Measurements from ENCODE around the gene SLC25A51. TPM values are rescaled to one million over a fixed set of nuclear protein-coding genes. Genes with fewer than 3 reads are reported as not detected.

The SLC25A51 gene
- total and polyA plus RNA-seq, 2 experiments from 2014 or later = 5.3 to 22.0 TPM

- Histone ChIP-seq H3K27me3 (ENCODE audit: insufficient read depth) (no peaks in the 10 kb centered on the region), H3K36me3 (ENCODE audit: insufficient read depth) (no peaks in the 10 kb centered on the region), H2AFZ (no peak overlapping the region), H4K20me1 (replicated peaks; ENCODE audit: insufficient read depth) (no peaks in the 10 kb centered on the region), H3K27ac (ENCODE audit: low read depth) (no peak overlapping the region), H3K4me1 (ENCODE audit: insufficient read depth) (peaks cover 6% of the 10 kb centered on the region; the same call in 1 of the 2 replicates), H3K79me2 (replicated peaks; ENCODE audit: insufficient read depth) (no peaks in the 10 kb centered on the region), H3K9me2 (ENCODE audit: insufficient read depth) (no peaks in the 10 kb centered on the region), H3K4me3 (no peak overlapping the region), H3K4me2 (no peak overlapping the region), H3F3A (replicated peaks; ENCODE audit: low read depth) (no peaks in the 10 kb centered on the region)
- H3K36me3 Mint-ChIP-seq (ENCODE audit: low read depth) = no peaks in the 10 kb centered on the region
- peaks cover 51% of the 10 kb centered on the region for H3K4me1 Mint-ChIP-seq
- ATAC-seq (no peak), DNase-seq (ENCODE audit: low spot score) (no peak)
- no peak for TF ChIP-seq EZH2phosphoT487 (IDR thresholded peaks at IDR 0.05; ENCODE audit: unreplicated experiment)
- no peak for TF ChIP-seq CREB1 (CRISPR knock-in tag; IDR thresholded peaks at IDR 0.05; ENCODE audit: low read depth)
- no peak for TF ChIP-seq ZNF114 (CRISPR knock-in tag; IDR thresholded peaks at IDR 0.05)
- no peak for TF ChIP-seq POLR2AphosphoS5 (IDR thresholded peaks at IDR 0.05; ENCODE audit: low read depth)
- H3K9me3 Mint-ChIP-seq = no peaks in the 10 kb centered on the region
- peaks cover 11% of the 10 kb centered on the region for H3K27me3 Mint-ChIP-seq (ENCODE audit: insufficient read depth, low read depth, poor library complexity)
- H3K4me3 Mint-ChIP-seq = no peak overlapping the region
- no peak overlapping the region for H3K27ac Mint-ChIP-seq
Measured at GRCh38 chr9:37925006-37925405, 21.1 kb upstream of the SLC25A51 start.

GRCh38 chr9:37924538-37924937 is 20.6 kb upstream of the SLC25A51 start:
- Histone ChIP-seq H3K27ac (ENCODE audit: low read depth) (no peak overlapping the region), H3K4me2 (no peak overlapping the region), H3K79me2 (replicated peaks; ENCODE audit: insufficient read depth) (no peaks in the 10 kb centered on the region), H3F3A (replicated peaks; ENCODE audit: low read depth) (no peaks in the 10 kb centered on the region), H3K36me3 (ENCODE audit: insufficient read depth) (no peaks in the 10 kb centered on the region), H3K27me3 (ENCODE audit: insufficient read depth) (no peaks in the 10 kb centered on the region), H3K9me2 (ENCODE audit: insufficient read depth) (no peaks in the 10 kb centered on the region), H2AFZ (no peak overlapping the region), H3K4me1 (ENCODE audit: insufficient read depth) (peaks cover 6% of the 10 kb centered on the region; the same call in 1 of the 2 replicates), H3K4me3 (no peak overlapping the region), H4K20me1 (replicated peaks; ENCODE audit: insufficient read depth) (no peaks in the 10 kb centered on the region)
- Mint-ChIP-seq H3K27ac (no peak overlapping the region), H3K4me1 (peaks cover 56% of the 10 kb centered on the region), H3K9me3 (no peaks in the 10 kb centered on the region), H3K36me3 (ENCODE audit: low read depth) (no peaks in the 10 kb centered on the region), H3K4me3 (no peak overlapping the region), H3K27me3 (ENCODE audit: insufficient read depth, low read depth, poor library complexity) (peaks cover 11% of the 10 kb centered on the region)
- DNase-seq (ENCODE audit: low spot score) (no peak), ATAC-seq (no peak)
- TF ChIP-seq POLR2AphosphoS5 (IDR thresholded peaks at IDR 0.05; ENCODE audit: low read depth) (no peak), CTCF (conservative IDR thresholded peaks at IDR 0.05; ENCODE audit: low read depth in 2 of 2) (no peak), ZNF114 (CRISPR knock-in tag; IDR thresholded peaks at IDR 0.05) (no peak), EZH2phosphoT487 (IDR thresholded peaks at IDR 0.05; ENCODE audit: unreplicated experiment) (no peak), ZNF331 (CRISPR knock-in tag; IDR thresholded peaks at IDR 0.05; ENCODE audit: low read depth) (no peak), JUNB (IDR thresholded peaks at IDR 0.05; ENCODE audit: unreplicated experiment) (no peak), STAT1 (IDR thresholded peaks at IDR 0.05; ENCODE audit: unreplicated experiment) (no peak), EZH2 (IDR thresholded peaks at IDR 0.05; ENCODE audit: low read depth, unreplicated experiment) (no peak), REST (IDR thresholded peaks at IDR 0.05; ENCODE audit: unreplicated experiment) (no peak)
- TF ChIP-seq, protein P1, sequence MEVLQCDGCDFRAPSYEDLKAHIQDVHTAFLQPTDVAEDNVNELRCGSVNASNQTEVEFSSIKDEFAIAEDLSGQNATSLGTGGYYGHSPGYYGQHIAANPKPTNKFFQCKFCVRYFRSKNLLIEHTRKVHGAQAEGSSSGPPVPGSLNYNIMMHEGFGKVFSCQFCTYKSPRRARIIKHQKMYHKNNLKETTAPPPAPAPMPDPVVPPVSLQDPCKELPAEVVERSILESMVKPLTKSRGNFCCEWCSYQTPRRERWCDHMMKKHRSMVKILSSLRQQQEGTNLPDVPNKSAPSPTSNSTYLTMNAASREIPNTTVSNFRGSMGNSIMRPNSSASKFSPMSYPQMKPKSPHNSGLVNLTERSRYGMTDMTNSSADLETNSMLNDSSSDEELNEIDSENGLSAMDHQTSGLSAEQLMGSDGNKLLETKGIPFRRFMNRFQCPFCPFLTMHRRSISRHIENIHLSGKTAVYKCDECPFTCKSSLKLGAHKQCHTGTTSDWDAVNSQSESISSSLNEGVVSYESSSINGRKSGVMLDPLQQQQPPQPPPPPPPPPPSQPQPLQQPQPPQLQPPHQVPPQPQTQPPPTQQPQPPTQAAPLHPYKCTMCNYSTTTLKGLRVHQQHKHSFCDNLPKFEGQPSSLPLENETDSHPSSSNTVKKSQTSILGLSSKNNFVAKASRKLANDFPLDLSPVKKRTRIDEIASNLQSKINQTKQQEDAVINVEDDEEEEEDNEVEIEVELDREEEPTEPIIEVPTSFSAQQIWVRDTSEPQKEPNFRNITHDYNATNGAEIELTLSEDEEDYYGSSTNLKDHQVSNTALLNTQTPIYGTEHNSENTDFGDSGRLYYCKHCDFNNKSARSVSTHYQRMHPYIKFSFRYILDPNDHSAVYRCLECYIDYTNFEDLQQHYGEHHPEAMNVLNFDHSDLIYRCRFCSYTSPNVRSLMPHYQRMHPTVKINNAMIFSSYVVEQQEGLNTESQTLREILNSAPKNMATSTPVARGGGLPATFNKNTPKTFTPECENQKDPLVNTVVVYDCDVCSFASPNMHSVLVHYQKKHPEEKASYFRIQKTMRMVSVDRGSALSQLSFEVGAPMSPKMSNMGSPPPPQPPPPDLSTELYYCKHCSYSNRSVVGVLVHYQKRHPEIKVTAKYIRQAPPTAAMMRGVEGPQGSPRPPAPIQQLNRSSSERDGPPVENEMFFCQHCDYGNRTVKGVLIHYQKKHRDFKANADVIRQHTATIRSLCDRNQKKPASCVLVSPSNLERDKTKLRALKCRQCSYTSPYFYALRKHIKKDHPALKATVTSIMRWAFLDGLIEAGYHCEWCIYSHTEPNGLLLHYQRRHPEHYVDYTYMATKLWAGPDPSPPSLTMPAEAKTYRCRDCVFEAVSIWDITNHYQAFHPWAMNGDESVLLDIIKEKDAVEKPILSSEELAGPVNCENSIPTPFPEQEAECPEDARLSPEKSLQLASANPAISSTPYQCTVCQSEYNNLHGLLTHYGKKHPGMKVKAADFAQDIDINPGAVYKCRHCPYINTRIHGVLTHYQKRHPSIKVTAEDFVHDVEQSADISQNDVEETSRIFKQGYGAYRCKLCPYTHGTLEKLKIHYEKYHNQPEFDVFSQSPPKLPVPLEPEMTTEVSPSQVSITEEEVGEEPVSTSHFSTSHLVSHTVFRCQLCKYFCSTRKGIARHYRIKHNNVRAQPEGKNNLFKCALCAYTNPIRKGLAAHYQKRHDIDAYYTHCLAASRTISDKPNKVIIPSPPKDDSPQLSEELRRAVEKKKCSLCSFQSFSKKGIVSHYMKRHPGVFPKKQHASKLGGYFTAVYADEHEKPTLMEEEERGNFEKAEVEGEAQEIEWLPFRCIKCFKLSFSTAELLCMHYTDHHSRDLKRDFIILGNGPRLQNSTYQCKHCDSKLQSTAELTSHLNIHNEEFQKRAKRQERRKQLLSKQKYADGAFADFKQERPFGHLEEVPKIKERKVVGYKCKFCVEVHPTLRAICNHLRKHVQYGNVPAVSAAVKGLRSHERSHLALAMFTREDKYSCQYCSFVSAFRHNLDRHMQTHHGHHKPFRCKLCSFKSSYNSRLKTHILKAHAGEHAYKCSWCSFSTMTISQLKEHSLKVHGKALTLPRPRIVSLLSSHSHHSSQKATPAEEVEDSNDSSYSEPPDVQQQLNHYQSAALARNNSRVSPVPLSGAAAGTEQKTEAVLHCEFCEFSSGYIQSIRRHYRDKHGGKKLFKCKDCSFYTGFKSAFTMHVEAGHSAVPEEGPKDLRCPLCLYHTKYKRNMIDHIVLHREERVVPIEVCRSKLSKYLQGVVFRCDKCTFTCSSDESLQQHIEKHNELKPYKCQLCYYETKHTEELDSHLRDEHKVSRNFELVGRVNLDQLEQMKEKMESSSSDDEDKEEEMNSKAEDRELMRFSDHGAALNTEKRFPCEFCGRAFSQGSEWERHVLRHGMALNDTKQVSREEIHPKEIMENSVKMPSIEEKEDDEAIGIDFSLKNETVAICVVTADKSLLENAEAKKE (CRISPR knock-in tag; IDR thresholded peaks at IDR 0.05) = no peak

Data from GM23338 (cell line).